Pancreas (tissue), 10 donors: Measurements from ENCODE around the gene PLOD2. TPM values are rescaled to one million over a fixed set of nuclear protein-coding genes. Genes with fewer than 3 reads are reported as not detected.

Source experiments
- ATAC-seq, 4 donors: fragments of 200-7000 bp; cut with Tn5 transposase; one replicate each; pipeline versions ENCODE4 v1.8.0 to v1.9.1; 2020; ENCODE audit warnings: mild to moderate bottlenecking in 4 of 4, moderate library complexity in 4 of 4
- DNase-seq, 6 donors: peaks; one replicate each; pipeline ENCODE4 v3.0.0-alpha.2; 2020
- FAIRE-seq: peaks from 2 replicates; lab custom pipeline; 2012; peaks lifted over from hg19 to GRCh38; lab: Jason Lieb, UNC
- H3K27ac ChIP-seq, 4 donors: fragments of 200-600 bp; sonication (generic); 1 replicate in 3 of 4; 2 replicates in 1 of 4; pipeline versions ENCODE4 v1.5.0 to v1.8.0; 2020
- H3K27me3 ChIP-seq, 4 donors: fragments of 200-600 bp; one replicate each; pipeline ENCODE4 v1.8.0; 2021
- H3K36me3 ChIP-seq, 3 donors: fragments of 200-600 bp; sonication (generic) in 1 of 3; one replicate each; pipeline versions ENCODE4 v1.5.0 to v1.8.0; 2020 to 2021
- H3K4me1 ChIP-seq, 3 donors: fragments of 200-600 bp; one replicate each; pipeline ENCODE4 v1.8.0; 2021
- H3K4me3 ChIP-seq, 4 donors: fragments of 200-600 bp; sonication (generic) in 2 of 4; one replicate each; pipeline versions ENCODE4 v1.5.0 to v1.8.0; 2020 to 2021
- H3K9me3 ChIP-seq, 4 donors: fragments of 200-600 bp; one replicate each; pipeline ENCODE4 v1.8.0; 2021
- CTCF ChIP-seq, 4 donors: fragments of 200-600 bp; sonication (generic) in 3 of 4; IDR thresholded peaks; one replicate each; pipeline versions ENCODE4 v1.5.0 to v1.8.0; 2021; ENCODE audit warnings: antibody characterized with exemption in 4 of 4
- WGBS, 2 donors: extraction: QIAGEN DNeasy Blood & Tissue Kit; methylation state at CpG; one replicate each; pipeline ENCODE4 v1.1.7; 2013; 5-methylcytosine and 5-hydroxymethylcytosine counted together
- intact Hi-C, 3 donors: fragments of 100-400 bp; cut with DNase I; formaldehyde crosslinking; loops; one replicate each; pipeline versions ENCODE4 v1.11.1 to v1.14.2; 2022
- polyA plus RNA-seq, 2 donors: library from polyadenylated mRNA; stranded (reverse); fragments of 200-250 nt; gene quantifications; one replicate each; pipeline ENCODE4 v1.2.3, GENCODE V29; 2013
- total RNA-seq, 6 donors: library from RNA; stranded (reverse); fragmentation: NEBNext Ultra II Directional in 4 of 6; extraction: Animal tissue kit (Norgen Biotek cat#: 25700) in 4 of 6; gene quantifications; one replicate each; pipeline versions ENCODE4 v1.2.1 to v1.2.4, GENCODE V29; 2021 to 2023
- donor health status: healthy with polysubstance abuse.
- donor health status: DM: no; HTN: no; CAD: no; lungs with moderate emphysema.
- donor health status: DM: no; HTN: no; CAD: no.
- donor health status: control.
- donor health status: control.
- donor health status: Bipolar disorder and iron deficiency.
- donor health status: DM: yes; HTN: yes; CAD: no.
- donor health status: DM: no; HTN: no; CAD: no.
- donor health status: DM: no; HTN: no; CAD: no.
- donor health status: DM: yes; HTN: yes; CAD: no.

Gene PLOD2
- total and polyA plus RNA-seq, 8 donors, result 12.7 to 44.7 (median 18.8) TPM

DNA sequence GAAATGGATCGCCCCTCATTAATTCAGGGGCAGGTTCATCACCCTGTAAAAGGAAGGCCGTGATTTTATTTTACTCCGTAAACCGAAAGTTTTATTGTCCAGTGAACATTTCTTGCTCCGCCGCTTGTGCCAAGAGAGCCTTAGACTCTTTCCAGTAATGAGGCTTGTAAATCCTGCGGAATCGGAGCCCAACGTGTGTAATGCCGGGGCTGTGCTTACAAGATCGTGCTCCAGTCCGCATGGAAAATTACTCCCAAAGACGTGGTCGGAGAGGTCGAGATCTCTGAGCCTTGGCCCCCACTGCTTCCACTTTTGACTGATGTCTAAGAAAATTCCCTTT lies 649 bp upstream of the PLOD2 start:
- peak overlapping the region; percentile 67 to 85 (median 79) for H3K4me3 ChIP-seq
- DNase-seq (peak in 4 of 6 donors; percentile 27 to 55 (median 41)), ATAC-seq (peak; percentile 3 to 26 (median 12)), FAIRE-seq (no peak)
- H3K9me3 ChIP-seq, result no peaks in the 10 kb centered on the region
- H3K27me3 ChIP-seq, result no peaks in the 10 kb centered on the region
- peak overlapping the region; percentile 95 to 98 (median 97) for H3K27ac ChIP-seq
- H3K4me1 ChIP-seq, result peaks cover 15 to 42% (median 39%) of the 10 kb centered on the region in 3 donors
- H3K36me3 ChIP-seq, result no peaks in the 10 kb centered on the region
- intact Hi-C loops, result no loop called here
- WGBS, 2 donors, result 1 to 2% methylated on average over 15 of the region's 15 CpGs
- no peak for TF ChIP-seq CTCF (IDR thresholded peaks at IDR 0.05)

DNA sequence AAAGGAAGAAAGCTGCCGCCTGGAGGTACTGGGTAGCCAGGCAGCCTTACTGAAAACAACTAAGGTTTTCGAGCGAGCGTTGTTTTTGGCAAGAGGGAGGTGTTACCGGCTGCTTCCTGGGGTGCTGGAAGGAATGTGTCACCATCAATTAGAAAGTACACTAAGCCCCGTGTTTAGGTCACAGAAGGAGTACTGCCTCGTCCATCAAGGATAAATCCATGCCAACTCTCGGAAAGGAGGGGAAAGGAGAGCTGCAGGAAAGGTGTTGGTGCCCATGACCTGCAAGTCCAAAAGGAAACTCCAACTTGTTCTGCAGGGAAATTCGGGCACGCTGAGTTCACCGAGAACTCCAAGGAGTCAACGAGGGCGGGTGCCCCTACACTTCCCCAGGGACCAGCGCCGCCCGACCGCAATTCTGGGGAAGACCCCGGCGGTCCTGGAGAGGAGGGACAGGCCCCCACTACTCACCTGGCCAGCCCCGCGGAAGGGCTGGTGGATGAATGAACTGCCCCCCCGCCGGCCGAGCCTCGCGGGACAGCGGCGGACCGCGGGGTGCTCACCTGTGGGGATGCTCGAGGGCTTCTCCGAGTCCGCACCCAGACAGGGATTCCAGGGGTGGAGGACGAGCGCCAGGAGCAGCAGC lies 542 bp downstream of the PLOD2 start:
- H3K9me3 ChIP-seq, result no peaks in the 10 kb centered on the region
- peak; percentile 60 to 82 (median 71) for DNase-seq
- intact Hi-C loops, result no loop called here
- WGBS, 2 donors, result 0% methylated on average over 35 of the region's 35 CpGs
- H3K4me3 ChIP-seq, result peak overlapping the region; percentile 67 to 85 (median 79)
- FAIRE-seq, result no peak
- H3K4me1 ChIP-seq, result peaks cover 15 to 44% (median 41%) of the 10 kb centered on the region in 3 donors
- TF ChIP-seq CTCF (IDR thresholded peaks at IDR 0.05), result peak in 2 of 4 donors; percentile 13 to 23
- peak; percentile 61 to 74 (median 70) for ATAC-seq
- peak overlapping the region; percentile 95 to 98 (median 97) for H3K27ac ChIP-seq
- H3K36me3 ChIP-seq, result no peaks in the 10 kb centered on the region
- H3K27me3 ChIP-seq, result no peaks in the 10 kb centered on the region

DNA sequence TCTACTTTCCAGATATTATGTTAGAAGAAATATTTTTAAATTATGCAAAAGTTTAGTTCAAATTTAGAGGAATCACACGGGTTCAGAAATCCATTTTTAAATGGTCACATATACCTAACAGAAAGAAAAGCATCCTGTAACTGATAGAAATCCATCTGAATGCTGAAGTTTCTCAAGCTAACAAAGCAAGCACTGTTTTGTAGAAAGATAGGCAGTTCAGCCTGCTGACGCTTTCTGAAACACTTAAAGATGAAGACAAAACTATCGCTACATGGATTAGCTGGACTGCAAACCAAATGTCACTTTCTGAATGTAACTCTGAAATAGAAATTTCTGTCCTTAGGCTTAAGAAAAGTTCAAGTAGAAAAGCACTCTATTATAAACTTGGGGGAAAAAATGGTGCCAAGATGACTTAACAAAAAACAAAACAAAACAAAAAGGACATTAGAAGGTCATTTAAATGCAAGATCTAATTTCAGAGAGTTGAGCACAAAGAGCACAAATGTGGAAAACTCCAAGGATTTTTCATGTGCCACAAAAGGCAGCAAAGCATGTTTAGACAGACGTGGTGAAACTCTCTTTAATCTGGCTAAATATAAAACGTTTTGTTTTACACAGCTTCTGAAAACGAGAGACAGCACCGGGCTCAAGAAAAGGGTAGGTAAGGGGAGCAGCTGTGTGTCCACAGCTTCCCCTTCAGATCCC lies 1.2 kb downstream of the PLOD2 start:
- no peak for TF ChIP-seq CTCF (IDR thresholded peaks at IDR 0.05)
- Histone ChIP-seq H3K4me3 (peak overlapping the region; percentile 67 to 85 (median 79)), H3K27ac (peak overlapping the region; percentile 95 to 98 (median 97)), H3K27me3 (no peaks in the 10 kb centered on the region), H3K36me3 (no peaks in the 10 kb centered on the region), H3K4me1 (peaks cover 15 to 51% (median 45%) of the 10 kb centered on the region in 3 donors), H3K9me3 (no peaks in the 10 kb centered on the region)
- WGBS, 2 donors, result 2% methylated on average over 7 of the region's 7 CpGs
- FAIRE-seq (no peak), DNase-seq (no peak), ATAC-seq (no peak)
- intact Hi-C loops, result no loop called here

DNA sequence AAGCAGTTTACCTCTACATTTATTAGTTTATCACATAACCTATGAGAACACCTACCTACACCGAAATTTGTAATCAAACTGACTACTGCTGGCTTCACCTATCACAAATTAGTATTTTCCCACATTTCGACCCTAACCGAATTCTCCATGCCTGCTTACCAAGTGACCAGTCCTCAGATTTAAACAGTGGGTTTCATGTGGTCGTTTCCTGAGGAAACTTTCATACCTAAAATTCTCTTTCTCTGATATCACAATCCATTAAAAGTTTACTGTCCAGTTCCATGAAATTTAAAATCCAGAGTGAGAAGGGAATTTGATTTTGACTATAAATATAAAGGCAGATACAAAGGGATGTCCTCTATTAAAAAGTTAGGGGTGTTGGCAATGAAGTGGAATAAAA lies 1.9 kb downstream of the PLOD2 start:
- Histone ChIP-seq H3K9me3 (no peaks in the 10 kb centered on the region), H3K27me3 (no peaks in the 10 kb centered on the region), H3K4me1 (peaks cover 22 to 58% (median 52%) of the 10 kb centered on the region in 3 donors), H3K27ac (peak overlapping the region; percentile 6 to 98 (median 97)), H3K36me3 (no peaks in the 10 kb centered on the region), H3K4me3 (peak overlapping the region in 2 of 4 donors; percentile 78 to 85)
- intact Hi-C loops, result no loop called here
- no peak for TF ChIP-seq CTCF (IDR thresholded peaks at IDR 0.05)
- FAIRE-seq (no peak), ATAC-seq (no peak), DNase-seq (no peak)
- 20 to 31% methylated on average over 4 of the region's 4 CpGs for WGBS, 2 donors
